Fibroblast of mammary gland (primary cell): ENCODE measurements around the gene HOXA1.

Experiments
- DNase-seq: peaks from one replicate; pipeline ENCODE4 v3.0.0-alpha.2; 2010; ENCODE audit warnings: low read depth
- H3K4me3 ChIP-seq: 2 replicates; pipeline ENCODE4 v1.5.1; 2011; ENCODE audit warnings: low read depth, mild to moderate bottlenecking, low read length, moderate library complexity; ENCODE audit not compliant: control insufficient read depth
- TF ChIP-seq, protein P1 (sequence below): conservative IDR thresholded peaks from 2 replicates; pipeline ENCODE4 v1.5.1; 2011; ENCODE audit warnings: low read depth, low read length, inconsistent platforms; ENCODE audit not compliant: control insufficient read depth, insufficient read depth

The HOXA1 gene

DNA sequence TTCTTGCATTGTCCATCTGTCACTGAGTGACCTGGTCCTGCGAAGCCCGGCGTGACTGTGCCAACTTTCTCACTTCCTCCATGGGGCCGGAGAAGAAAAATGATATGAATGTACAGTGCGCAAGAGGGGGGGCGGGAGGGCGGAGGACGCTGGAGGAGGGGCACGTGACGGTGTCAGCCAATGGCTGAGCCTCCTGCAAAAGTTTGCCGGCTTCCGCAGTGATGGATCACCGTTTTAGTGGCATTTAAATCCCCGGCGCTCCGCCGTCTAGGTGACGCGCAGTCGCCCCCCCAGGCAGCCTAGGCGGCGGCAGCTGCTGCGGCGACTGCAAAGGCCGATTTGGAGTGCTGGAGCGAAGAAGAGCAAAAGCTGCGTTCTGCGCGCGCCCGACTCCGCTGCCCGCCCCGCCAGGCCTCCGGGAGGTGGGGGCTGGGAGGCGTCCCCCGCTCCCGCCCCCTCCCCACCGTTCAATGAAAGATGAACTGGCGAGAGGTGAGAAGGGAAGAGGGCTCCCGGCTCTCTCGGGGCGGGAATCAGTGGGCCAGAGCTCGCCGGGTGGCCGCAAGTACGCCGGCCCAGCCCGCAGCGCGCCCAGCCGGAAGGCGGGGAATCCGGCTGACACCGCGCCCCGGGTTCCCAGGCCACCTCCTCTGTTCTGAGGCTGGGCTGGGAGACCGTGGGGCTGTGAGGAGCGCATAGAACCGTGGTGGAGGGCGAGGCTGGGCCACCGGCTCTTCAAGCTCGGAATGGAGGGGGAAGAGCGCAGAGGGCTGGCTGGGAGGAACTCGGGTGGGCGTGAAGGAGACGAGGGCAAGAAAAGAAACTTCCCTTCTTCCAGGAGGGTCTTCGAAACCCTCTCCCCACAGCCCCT, at the start of gene HOXA1:
HOXA1 (minus strand) TSS at position 104 of the 871 bp plus-strand sequence; CDS start at position 16, 88 bp downstream.
- peak within 1 kb of the TSS; percentile 93 for H3K4me3 ChIP-seq
- peak; percentile 92 for DNase-seq
- TF ChIP-seq, protein P1, sequence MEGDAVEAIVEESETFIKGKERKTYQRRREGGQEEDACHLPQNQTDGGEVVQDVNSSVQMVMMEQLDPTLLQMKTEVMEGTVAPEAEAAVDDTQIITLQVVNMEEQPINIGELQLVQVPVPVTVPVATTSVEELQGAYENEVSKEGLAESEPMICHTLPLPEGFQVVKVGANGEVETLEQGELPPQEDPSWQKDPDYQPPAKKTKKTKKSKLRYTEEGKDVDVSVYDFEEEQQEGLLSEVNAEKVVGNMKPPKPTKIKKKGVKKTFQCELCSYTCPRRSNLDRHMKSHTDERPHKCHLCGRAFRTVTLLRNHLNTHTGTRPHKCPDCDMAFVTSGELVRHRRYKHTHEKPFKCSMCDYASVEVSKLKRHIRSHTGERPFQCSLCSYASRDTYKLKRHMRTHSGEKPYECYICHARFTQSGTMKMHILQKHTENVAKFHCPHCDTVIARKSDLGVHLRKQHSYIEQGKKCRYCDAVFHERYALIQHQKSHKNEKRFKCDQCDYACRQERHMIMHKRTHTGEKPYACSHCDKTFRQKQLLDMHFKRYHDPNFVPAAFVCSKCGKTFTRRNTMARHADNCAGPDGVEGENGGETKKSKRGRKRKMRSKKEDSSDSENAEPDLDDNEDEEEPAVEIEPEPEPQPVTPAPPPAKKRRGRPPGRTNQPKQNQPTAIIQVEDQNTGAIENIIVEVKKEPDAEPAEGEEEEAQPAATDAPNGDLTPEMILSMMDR: no peak

DNA sequence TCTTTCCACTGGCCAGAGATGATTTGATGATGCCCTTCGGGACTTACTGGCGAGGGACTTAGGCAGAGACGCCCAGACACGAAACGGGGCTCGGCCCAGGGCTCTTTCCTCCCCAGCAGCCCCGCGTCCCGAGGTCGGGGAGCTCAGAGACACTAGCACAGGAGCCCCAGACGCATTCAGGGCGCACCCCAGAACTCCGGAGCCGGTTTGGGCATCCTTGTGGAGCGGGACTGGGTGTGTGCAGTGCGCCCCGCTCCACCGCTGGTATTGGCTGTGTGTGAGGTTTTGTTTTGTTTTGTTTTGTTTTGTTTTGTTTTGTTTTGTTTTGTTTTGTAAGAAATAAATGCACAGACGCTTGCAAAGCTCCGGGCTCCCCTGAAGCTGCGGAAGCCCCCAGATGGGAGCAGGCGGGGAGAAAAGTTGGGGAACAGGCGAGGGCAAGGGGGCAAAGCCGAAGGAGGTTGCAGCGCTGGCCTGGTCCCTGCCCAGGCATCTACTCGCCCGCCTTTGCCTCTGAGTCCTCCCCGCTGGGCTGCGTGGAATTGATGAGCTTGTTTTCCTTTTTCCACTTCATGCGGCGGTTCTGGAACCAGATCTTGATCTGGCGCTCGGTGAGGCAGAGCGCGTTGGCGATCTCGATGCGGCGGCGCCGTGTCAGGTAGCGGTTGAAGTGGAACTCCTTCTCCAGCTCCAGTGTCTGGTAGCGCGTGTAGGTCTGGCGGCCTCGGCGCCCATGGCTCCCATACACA, 49.5 kb upstream of the HOXA1 start:
- DNase-seq: peak; percentile 37
- TF ChIP-seq, protein P1: no peak
- peak overlapping the region; percentile 12 for H3K4me3 ChIP-seq

DNA sequence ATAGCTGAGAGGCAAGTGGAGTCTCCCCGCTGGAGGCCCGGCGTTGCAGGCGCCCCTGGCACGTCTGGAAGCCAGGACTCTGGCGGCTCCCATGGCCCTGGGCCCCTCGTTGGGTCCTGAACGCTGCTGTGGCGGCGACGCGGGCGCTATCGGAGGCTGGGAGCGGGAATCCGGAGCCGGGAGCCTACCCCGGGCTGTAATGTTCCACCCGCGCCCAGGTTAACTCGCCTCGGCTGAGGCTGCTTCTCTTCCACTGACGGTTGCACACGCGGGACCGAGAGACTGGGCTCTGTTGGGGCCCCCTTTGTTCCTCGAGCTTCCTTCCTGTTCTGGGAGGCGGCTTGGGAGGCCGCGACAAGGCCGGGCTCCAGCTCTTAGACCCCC, 49.0 kb upstream of the HOXA1 start:
- peak; percentile 27 for DNase-seq
- H3K4me3 ChIP-seq: peak overlapping the region; percentile 12
- TF ChIP-seq, protein P1: no peak

DNA sequence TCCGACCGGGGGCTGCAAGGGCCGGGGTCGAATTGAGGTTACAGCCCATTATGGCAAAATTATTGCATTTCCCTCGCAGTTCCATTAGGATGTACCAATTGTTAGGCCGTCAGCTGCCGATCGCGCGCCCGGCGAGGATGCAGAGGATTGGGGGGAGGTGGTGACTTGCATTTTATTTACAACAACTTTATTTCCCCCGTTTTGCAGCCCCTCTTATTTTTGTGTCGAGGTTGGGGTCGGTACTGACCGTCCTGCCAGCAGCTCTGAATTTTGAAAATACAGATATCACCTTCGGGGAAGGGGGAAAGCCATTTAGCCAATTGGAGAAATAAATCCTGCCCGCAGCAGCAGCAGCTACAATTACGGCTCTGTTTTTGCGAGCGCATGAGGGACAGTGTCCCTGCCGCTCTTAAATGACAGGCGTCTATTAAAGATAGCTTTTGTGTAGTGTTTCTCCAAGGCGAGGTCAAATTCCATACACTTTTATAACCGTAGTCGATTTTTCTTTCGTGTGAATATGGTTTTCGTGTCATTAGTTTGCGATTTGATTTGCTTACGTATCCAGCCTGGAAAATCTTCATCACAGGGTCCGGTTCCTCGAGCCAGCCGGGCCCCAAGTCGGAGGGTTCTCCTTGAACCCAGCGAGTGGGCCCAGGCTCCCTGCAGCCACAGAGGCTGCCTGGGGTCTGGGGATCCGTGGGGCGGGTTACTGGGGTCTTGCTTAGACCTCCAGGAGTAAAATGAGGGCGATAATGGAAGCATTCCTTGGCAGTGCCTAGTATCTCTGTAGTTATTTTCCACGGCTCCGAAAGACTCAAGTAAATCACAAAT, 48.4 kb upstream of the HOXA1 start:
- peak; percentile 58 for DNase-seq
- TF ChIP-seq, protein P1: no peak
- peak overlapping the region; percentile 30 for H3K4me3 ChIP-seq

GRCh38 chr7:27143023-27143949, 47.5 kb upstream of the HOXA1 start, which contains the start of gene HOXA5:
TSS of gene HOXA5 (minus strand) at chr7:27143681. CDS start at chr7:27143607, 74 bp downstream.
- peak; percentile 100 for DNase-seq
- peak within 1 kb of the TSS; percentile 75 for H3K4me3 ChIP-seq
- TF ChIP-seq, protein P1: peak; percentile 50
